GM18520 (cell line): ENCODE results near the gene GLB1L3.
A peak's percentile ranks its signal among the peaks of the same experiment; 100 is the strongest.
"Not testable (repeated sequence)": the region's sequence is repeated elsewhere in the genome, so short reads cannot be mapped to it uniquely, and the experiment has no call there.

Experiments used
- ATAC-seq: cut with Tn5 transposase; IDR thresholded peaks from one replicate; pipeline ENCODE4 v1.9.1; 2021; ENCODE audit not compliant: unreplicated experiment

Gene GLB1L3

GRCh38 chr11:134340354-134340964 lies 64.3 kb downstream of the GLB1L3 start:
- no peak for ATAC-seq

DNA sequence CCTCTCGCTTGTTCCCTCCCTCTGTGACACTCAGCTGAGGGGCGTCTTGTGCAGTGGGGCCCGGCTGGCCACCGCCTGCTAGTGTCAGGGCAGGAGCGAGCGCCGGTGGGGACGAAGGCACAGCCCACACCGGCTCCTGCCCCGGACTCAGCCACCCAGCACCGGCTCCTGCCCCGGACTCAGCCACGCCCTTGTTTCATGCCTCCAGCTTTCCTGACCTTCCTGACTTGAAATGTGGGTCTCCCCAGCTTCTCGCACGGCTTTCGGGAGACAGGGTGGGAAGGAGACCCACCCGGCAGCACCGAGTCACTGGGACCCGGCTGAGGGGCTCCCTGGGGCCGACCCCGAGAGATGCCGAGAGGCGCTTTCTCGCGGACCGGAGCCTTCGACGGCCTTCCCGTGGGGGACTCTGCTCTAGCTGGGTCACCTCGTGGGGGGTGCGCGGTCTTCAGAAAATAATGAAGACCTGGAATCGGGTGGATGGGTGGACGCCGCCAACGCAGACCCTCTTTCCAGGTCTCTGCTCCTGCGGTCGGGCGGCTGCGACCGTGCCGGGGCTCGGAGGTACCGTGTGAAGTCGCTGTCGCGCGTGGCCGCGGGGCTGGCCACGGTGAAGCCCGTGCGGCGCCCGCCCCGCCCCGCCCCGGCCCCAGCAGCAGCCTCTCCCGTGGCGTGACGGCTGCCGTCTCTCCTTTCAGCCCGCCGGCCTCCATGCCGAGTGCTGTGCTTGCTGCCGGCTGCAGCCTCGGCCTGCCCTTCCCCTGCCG lies 65.8 kb downstream of the GLB1L3 start:
- no peak for ATAC-seq

DNA sequence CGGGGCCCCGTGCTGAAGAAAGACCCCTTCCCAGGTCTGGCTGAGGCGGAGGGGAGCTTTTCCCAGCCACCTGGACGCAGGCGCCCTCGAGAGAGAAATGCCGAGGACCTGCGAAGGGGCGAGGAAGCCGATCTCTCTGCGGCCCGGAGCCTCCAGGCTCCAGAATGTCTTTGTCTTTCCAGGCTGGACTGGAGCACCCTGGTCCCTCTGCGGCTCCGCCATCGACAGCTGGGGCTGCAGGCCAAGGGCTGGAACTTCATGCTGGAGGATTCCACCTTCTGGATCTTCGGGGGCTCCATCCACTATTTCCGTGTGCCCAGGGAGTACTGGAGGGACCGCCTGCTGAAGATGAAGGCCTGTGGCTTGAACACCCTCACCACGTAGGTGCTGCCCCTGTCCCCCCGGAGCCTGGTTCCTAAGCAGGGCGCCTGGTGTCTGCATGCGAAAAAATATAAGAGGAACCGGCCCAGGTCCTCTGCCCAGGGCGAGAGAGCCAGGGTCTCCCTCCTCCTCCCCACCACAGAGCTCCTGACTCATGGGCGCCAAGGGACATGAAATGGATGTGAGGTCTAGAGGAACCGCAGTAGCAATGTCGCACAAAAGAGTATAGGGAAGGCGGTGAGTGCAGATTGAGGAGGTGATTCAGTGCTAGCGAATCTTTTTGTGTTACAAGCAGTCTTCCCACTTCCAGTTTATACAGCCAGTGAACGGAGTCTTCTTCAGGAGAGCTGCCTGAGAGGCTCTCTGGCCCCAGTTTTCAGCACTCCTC lies 66.6 kb downstream of the GLB1L3 start:
- no peak for ATAC-seq

DNA sequence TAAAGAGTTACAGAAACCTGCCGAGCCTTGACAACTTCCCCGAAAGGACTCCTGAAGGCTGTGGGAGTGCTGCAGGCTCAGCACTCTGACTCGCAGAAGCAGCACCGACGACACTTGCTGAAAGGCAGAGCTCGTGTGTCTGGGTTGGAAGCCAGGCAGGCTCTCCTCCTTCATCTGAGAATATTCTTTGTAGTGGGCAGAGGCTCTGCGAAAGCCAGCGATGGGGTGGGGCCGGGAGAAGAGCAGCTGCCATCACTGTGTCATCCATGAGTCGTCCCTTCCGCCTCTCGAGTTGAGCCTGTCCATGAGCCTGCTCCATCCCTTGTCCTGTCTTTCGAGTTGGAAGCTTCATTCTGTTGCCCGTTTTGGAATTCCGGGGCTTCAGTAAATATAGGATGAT lies 67.5 kb downstream of the GLB1L3 start:
- ATAC-seq: no peak

- ATAC-seq: not testable (repeated sequence)
Observed at GRCh38 chr11:134344497-134345236, 68.5 kb downstream of the GLB1L3 start.

DNA sequence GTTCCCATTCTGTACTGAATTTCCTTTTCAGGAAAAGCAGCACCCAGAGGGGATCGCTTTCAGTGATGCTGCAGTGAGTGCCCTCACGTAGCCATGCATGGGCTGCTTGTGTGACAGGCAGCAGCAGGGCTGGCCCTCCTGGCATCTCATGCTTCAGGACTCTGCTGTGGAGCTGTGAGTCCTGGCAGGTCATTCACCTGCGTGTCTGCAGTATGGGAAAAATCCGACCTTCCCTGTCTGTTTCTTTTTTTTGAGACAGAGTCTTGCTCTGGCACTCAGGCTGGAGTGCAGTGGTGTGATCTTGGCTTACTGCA lies 69.0 kb downstream of the GLB1L3 start:
- no peak for ATAC-seq

- ATAC-seq: no peak
Observed at GRCh38 chr11:134346101-134346975, 70.2 kb downstream of the GLB1L3 start.

- no peak for ATAC-seq
Observed at GRCh38 chr11:134346976-134347350, 70.8 kb downstream of the GLB1L3 start.

DNA sequence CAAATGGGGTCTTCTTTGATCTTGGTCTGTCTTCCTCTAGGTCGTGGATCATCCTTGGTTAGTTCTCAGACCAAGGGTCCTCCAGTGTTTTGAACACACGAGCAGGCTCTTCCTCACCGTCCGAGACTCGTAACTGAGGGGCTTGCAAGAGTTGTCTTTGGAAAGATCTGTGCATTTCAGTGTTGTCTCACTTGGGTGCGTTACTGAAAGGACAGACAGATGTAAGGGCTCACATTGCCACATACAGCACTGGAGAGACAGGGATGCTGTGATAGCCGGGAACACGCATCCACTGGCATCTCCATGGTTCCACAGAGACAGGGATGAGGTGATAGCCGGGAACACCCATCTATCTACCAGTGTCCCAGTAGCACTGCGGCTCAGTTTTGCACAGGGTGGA lies 71.3 kb downstream of the GLB1L3 start:
- ATAC-seq: no peak

DNA sequence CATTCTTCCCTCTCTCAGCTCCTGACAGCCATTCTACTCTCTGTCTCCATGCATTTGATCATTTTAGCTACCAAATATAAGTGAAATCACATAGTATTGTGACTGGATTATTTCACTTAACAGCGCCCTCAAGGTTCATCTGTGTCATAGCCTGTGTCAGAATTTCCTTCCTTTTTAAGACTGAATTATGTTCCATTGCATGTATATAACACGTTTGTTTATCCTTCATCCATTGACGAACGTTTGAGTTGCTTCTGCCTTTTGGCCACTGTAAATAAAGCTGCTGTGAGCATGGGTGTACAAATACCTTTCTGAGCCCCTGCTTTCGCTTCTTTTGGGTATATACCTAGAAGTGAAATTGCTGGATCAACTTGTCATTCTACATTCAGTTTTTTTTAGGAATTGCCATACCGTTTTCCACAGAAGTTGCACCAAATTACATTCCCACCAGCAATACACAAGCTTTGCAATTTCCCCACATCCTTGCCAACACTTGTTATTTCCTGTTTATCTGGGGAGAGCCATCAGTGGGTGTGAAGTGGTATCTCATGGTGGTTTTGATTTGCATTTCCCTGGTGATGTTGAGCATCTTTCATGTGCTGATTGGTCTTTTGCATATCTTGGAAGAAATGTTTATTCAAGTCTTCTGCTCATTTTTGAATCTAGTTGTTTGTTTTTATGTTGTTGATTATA lies 73.1 kb downstream of the GLB1L3 start:
- peak; percentile 73 for ATAC-seq

DNA sequence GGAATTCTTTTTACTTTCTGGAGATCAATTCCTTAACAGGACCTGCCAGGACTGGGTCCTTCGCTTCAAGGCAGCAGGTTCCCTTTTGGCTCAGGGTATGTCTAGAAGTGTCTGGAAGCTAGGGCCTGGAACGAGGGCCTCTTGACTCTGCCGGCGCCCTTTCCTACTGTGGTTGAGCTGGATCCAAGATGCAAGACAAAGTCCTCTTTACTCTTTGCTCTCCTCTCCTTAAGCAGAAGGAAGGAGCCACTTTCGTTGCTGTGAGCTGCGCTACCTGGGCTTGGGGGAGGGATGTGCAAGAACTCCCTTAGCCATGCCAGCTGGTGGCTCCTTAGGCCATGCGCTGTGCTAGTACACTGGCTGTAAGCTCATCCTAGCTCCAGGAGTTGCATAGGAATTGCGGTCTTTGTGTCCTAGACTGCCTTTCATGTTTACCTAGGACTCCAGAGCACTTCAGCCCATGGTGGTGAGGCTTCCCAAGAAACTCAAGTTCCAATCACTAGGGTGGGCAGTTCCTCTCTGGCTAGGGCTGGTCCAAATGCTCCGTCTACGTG lies 73.7 kb downstream of the GLB1L3 start:
- ATAC-seq: no peak

DNA sequence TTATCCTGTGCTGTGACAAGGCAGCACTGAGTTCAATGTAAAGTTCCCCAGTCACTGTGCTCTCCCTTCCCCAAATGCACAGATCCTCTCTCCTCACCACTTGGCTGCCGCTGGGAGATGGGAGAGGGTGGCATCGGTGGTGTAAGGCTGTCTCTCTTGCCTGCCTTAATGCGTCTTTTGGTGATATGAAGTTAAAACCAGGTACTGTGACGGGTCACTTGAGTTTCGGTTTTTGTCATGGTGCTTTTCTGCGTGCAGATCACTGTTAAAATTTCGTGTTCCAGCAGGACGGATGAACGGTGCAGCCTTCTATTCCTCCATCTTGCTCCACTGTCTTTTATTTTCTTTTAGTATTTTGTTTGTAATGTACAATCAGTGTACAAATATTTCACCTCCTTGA lies 74.2 kb downstream of the GLB1L3 start:
- peak; percentile 67 for ATAC-seq

DNA sequence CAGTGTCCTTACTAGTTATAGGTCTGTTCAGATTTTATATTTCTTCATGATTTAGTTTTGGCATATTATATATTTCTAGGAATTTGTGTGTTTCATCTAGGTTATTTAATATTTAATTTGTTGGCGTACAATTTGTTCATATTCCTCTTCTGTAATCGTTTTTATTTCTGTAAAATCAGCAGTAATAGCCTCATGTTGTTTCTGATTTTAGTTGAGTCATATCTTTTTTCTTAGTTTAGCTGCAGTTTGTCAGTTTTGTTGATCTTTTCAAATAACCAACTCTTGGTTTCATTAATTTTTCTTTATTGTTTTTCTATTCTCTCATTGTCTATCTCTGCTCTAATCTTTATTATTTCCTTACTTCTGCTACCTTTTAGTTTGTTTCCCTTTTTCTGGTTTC lies 75.9 kb downstream of the GLB1L3 start:
- no peak for ATAC-seq

GRCh38 chr11:134355136-134355535 lies 79.0 kb downstream of the GLB1L3 start:
- ATAC-seq: no peak

- ATAC-seq: no peak
Observed at GRCh38 chr11:134355656-134356055, 79.5 kb downstream of the GLB1L3 start.

- no peak for ATAC-seq
Observed at GRCh38 chr11:134356656-134357544, 80.7 kb downstream of the GLB1L3 start.

DNA sequence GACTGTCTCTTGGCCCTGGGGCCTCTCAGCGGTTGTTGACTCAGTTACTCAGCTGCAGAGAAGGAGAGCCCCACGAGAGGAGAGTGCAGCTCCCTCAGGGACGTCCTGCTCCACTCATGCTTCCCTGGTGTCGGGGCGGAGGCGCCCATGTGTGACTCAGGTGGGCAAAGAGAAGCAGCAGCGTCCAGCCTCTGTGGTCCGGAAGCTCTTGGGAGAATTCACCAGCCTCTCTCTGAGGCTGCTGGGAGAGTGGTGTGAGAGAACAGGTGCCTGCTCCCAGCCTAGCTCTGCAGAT lies 81.3 kb downstream of the GLB1L3 start:
- no peak for ATAC-seq

- ATAC-seq: no peak
Observed at GRCh38 chr11:134358165-134358855, 82.1 kb downstream of the GLB1L3 start.
